Calu3 (cell line): Measurements from ENCODE around the gene TMEM158. TPM values are rescaled to one million over a fixed set of nuclear protein-coding genes. Genes with fewer than 3 reads are reported as not detected.

Source experiments
- BruUV-seq: library from RNA; stranded (reverse); fragments of 400-500 nt; replicated peaks from 2 replicates; lab custom pipeline; 2021; lab: Mats Ljungman, UMichigan
- CTCF ChIA-PET: fragments of 300-600 bp; sonication (Branson Sonifier 250); formaldehyde crosslinking; loops from one replicate; lab custom pipeline; 2022; ENCODE audit warnings: antibody characterized with exemption; lab: Charles Lee
- DNase-seq: peaks from one replicate; pipeline ENCODE4 v3.0.0; 2022
- H3K27ac Mint-ChIP-seq: one replicate; pipeline ENCODE4 v1.8.0; 2022; ENCODE audit warnings: mixed read lengths; ENCODE audit not compliant: unreplicated experiment
- H3K27me3 Mint-ChIP-seq: one replicate; pipeline ENCODE4 v1.8.0; 2022; ENCODE audit warnings: mixed read lengths; ENCODE audit not compliant: unreplicated experiment
- H3K36me3 Mint-ChIP-seq: one replicate; pipeline ENCODE4 v1.8.0; 2022; ENCODE audit warnings: mild to moderate bottlenecking, moderate library complexity, mixed read lengths; ENCODE audit not compliant: insufficient read depth, unreplicated experiment
- H3K4me1 Mint-ChIP-seq: one replicate; pipeline ENCODE4 v1.8.0; 2022; ENCODE audit warnings: mild to moderate bottlenecking, low read depth, mixed read lengths; ENCODE audit not compliant: unreplicated experiment
- H3K4me3 Mint-ChIP-seq: one replicate; pipeline ENCODE4 v1.8.0; 2022; ENCODE audit warnings: mild to moderate bottlenecking, low read depth, moderate library complexity, mixed read lengths; ENCODE audit not compliant: unreplicated experiment
- H3K9me3 Mint-ChIP-seq: one replicate; pipeline ENCODE4 v1.8.0; 2022; ENCODE audit warnings: low read depth, mixed read lengths; ENCODE audit not compliant: unreplicated experiment
- CTCF ChIP-seq: fragments of 200-600 bp; IDR thresholded peaks from one replicate; pipeline ENCODE4 v1.8.0; 2022; ENCODE audit warnings: antibody characterized with exemption; ENCODE audit not compliant: unreplicated experiment
- intact Hi-C: fragments of 100-400 bp; cut with micrococcal nuclease; formaldehyde crosslinking; loops from one replicate; pipeline ENCODE4 v1.10.0; 2022; ENCODE audit not compliant: unreplicated experiment
- total RNA-seq: library from RNA; stranded (reverse); gene quantifications from 2 replicates; pipeline ENCODE4 v1.2.3, GENCODE V29; 2022

TMEM158 gene
- total RNA-seq, 1 experiment from 2014 or later: 2.5 TPM

- peaks cover 54% of the 10 kb centered on the region for H3K27me3 Mint-ChIP-seq
- no peak for TF ChIP-seq CTCF
- intact Hi-C loops: no loop called here
- no TSS peak for BruUV-seq
- DNase-seq: no peak
- no peak overlapping the region for H3K4me3 Mint-ChIP-seq
- H3K36me3 Mint-ChIP-seq: no peaks in the 10 kb centered on the region
- H3K9me3 Mint-ChIP-seq: no peaks in the 10 kb centered on the region
- CTCF ChIA-PET: no interaction called here
- H3K4me1 Mint-ChIP-seq: no peaks in the 10 kb centered on the region
- H3K27ac Mint-ChIP-seq: no peak overlapping the region
These were observed 15.1 kb upstream of the TMEM158 start for GRCh38 chr3:45241206-45241605.

- no peak for DNase-seq
- no peak overlapping the region for H3K4me3 Mint-ChIP-seq
- TF ChIP-seq CTCF: no peak
- no peak overlapping the region for H3K27ac Mint-ChIP-seq
- peaks cover 50% of the 10 kb centered on the region for H3K27me3 Mint-ChIP-seq
- intact Hi-C loops: no loop called here
- CTCF ChIA-PET: no interaction called here
- no TSS peak for BruUV-seq
- H3K4me1 Mint-ChIP-seq: no peaks in the 10 kb centered on the region
- no peaks in the 10 kb centered on the region for H3K9me3 Mint-ChIP-seq
- H3K36me3 Mint-ChIP-seq: no peaks in the 10 kb centered on the region
These were observed 14.2 kb upstream of the TMEM158 start for GRCh38 chr3:45240292-45240691.

GRCh38 chr3:45239254-45239653, 13.2 kb upstream of the TMEM158 start:
- no peaks in the 10 kb centered on the region for H3K36me3 Mint-ChIP-seq
- CTCF ChIA-PET: no interaction called here
- BruUV-seq: no TSS peak
- H3K4me1 Mint-ChIP-seq: no peaks in the 10 kb centered on the region
- intact Hi-C loops: no loop called here
- H3K9me3 Mint-ChIP-seq: no peaks in the 10 kb centered on the region
- no peak overlapping the region for H3K27ac Mint-ChIP-seq
- no peak overlapping the region for H3K4me3 Mint-ChIP-seq
- TF ChIP-seq CTCF: no peak
- no peak for DNase-seq
- H3K27me3 Mint-ChIP-seq: peaks cover 40% of the 10 kb centered on the region

GRCh38 chr3:45236964-45237363, 10.9 kb upstream of the TMEM158 start:
- Mint-ChIP-seq H3K27me3 (peaks cover 43% of the 10 kb centered on the region), H3K4me3 (no peak overlapping the region), H3K27ac (no peak overlapping the region), H3K36me3 (no peaks in the 10 kb centered on the region), H3K4me1 (no peaks in the 10 kb centered on the region), H3K9me3 (no peaks in the 10 kb centered on the region)
- DNase-seq: no peak
- intact Hi-C loops: no loop called here
- CTCF ChIA-PET: no interaction called here
- TF ChIP-seq CTCF: no peak
- BruUV-seq: no TSS peak
